ENCODE data around the gene DDX11.

- TF ChIP-seq, protein P1, sequence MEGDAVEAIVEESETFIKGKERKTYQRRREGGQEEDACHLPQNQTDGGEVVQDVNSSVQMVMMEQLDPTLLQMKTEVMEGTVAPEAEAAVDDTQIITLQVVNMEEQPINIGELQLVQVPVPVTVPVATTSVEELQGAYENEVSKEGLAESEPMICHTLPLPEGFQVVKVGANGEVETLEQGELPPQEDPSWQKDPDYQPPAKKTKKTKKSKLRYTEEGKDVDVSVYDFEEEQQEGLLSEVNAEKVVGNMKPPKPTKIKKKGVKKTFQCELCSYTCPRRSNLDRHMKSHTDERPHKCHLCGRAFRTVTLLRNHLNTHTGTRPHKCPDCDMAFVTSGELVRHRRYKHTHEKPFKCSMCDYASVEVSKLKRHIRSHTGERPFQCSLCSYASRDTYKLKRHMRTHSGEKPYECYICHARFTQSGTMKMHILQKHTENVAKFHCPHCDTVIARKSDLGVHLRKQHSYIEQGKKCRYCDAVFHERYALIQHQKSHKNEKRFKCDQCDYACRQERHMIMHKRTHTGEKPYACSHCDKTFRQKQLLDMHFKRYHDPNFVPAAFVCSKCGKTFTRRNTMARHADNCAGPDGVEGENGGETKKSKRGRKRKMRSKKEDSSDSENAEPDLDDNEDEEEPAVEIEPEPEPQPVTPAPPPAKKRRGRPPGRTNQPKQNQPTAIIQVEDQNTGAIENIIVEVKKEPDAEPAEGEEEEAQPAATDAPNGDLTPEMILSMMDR (IDR thresholded peaks at IDR 0.05 in 2 of 3, conservative IDR thresholded peaks at IDR 0.05 in 1 of 3; ENCODE audit: borderline replicate concordance in 1 of 3, insufficient read depth in 1 of 3, low read depth in 2 of 3, low read length in 2 of 3) = no peak
- TF ChIP-seq POLR2A (IDR thresholded peaks at IDR 0.05; ENCODE audit: borderline replicate concordance, extremely low read depth, insufficient read depth, insufficient read length) (no peak), RAD21 (IDR thresholded peaks at IDR 0.05; ENCODE audit: low read depth) (no peak)
Measured at GRCh38 chr12:31120392-31121008, 46.8 kb downstream of the DDX11 start.
